ENCODE data around the gene PRKCA.
"Not testable (repeated sequence)": the region's sequence is repeated elsewhere in the genome, so short reads cannot be mapped to it uniquely, and the experiment has no call there.

The PRKCA gene

GRCh38 chr17:66292353-66292752 is 10.1 kb upstream of the PRKCA start:
- no peak for DNase-seq

GRCh38 chr17:66296289-66296725 is 6.1 kb upstream of the PRKCA start:
- no peak for DNase-seq

- not testable (repeated sequence) for DNase-seq
Measured at GRCh38 chr17:66297443-66297842, 5.0 kb upstream of the PRKCA start.

DNA sequence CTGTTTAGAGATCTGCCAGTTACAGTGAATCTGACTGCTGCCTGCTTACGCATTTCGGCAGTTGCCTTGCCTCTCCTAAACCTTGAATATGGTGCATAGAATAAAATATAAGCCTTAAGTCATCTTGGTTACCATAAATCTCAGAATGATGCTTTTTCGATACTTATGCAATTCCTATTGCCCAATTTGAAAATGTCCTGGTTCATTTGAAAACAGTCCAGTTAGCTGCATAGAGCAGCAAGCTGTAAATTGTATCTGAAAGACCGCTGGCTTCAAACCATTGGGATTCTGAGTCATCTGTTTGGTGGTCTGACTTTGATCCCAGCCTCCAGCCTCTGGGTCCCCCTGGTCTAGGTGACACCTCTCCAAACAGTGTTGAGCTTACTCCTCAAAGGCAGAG is 2.7 kb upstream of the PRKCA start:
- DNase-seq = no peak

GRCh38 chr17:66300956-66301355 is 1.5 kb upstream of the PRKCA start:
- DNase-seq = no peak

- DNase-seq = no peak
Measured at GRCh38 chr17:66301367-66301863, 998 bp upstream of the PRKCA start.

GRCh38 chr17:66302761-66303626 is 581 bp downstream of the PRKCA start:
- peak; percentile 50 for DNase-seq

- no peak for DNase-seq
Measured at GRCh38 chr17:66304304-66305174, 2.1 kb downstream of the PRKCA start.

- DNase-seq = no peak
Measured at GRCh38 chr17:66306446-66306845, 4.0 kb downstream of the PRKCA start.

GRCh38 chr17:66307257-66307656 is 4.8 kb downstream of the PRKCA start:
- no peak for DNase-seq

DNA sequence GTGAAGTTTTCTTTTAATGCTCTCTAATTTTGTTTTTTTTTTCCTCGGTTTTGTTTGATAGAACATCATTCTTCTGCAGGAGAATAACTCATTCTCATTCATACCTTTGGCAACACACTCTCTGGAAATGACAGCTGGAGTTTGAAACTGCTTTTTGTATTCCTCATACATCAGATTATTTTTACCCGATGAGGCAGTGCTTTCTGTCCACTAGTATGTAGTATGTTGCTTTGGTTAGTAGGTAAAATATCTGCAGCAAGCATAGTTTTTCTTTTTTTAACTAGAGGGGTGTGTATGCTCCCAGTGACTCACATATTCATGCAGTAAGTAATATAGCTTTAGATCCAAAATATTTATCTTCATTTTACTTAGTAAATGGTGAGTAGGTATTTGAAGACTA is 6.4 kb downstream of the PRKCA start:
- DNase-seq = no peak

DNA sequence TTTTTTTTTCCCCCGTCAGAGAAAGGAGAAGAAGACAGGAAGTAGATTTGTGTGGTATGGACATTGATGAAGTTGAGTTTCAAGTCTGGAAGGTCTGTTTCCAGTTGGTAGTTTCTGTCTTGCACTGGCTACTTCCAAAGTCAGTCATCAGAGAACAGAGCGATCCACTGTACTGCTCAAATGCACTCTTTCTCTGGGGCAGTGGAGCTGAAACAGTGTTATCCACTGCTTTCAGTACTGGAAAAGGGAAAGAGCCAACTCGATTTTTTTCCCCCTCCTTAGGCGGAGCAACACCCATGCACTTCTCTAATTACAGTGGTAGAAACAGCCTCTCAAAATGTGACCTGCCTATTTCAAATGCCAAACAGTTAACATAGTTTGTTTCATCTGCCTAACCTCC is 7.4 kb downstream of the PRKCA start:
- no peak for DNase-seq

- DNase-seq = no peak
Measured at GRCh38 chr17:66310528-66311148, 8.2 kb downstream of the PRKCA start.

- no peak for DNase-seq
Measured at GRCh38 chr17:66312912-66313311, 10.5 kb downstream of the PRKCA start.

- no peak for DNase-seq
Measured at GRCh38 chr17:66313325-66313724, 10.9 kb downstream of the PRKCA start.

- no peak for DNase-seq
Measured at GRCh38 chr17:66313995-66314659, 11.7 kb downstream of the PRKCA start.

DNA sequence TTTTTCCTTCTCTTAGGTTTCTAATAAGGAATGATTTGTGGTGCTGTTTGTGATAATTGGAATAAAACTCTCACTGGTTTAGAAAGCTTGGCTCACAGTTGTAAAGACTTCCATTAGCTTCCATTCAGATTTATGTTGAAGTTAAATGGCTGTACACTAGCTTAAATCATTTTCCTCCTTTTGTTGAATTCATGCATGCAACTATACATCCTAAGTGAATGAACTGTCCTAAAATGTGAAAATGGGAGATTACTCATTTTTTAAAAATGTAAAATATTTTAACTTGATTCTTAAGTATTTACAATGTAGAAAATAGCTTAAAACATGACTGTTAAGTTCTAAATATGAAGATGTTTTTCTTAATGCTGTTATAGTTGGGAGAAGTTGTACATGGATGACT is 15.2 kb downstream of the PRKCA start:
- DNase-seq = no peak

DNA sequence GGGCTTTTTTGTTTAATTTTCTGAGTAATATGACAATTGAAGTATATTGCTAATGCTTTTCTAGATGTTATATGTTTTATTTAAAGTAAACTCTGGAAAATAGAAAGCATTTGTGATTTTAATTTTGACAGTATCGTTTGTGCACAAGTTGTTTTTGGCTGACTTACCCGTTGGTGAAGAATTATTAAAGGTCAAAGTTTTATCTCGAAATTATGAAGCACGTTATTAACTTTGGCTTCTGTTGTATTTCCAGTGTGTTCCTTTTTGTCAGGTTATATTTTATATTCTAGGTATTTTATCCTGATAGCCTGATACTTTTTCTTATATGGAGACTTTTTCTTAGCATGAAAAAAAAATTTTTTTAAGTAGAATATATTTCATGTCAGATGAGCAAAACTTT is 16.8 kb downstream of the PRKCA start:
- DNase-seq = no peak

DNA sequence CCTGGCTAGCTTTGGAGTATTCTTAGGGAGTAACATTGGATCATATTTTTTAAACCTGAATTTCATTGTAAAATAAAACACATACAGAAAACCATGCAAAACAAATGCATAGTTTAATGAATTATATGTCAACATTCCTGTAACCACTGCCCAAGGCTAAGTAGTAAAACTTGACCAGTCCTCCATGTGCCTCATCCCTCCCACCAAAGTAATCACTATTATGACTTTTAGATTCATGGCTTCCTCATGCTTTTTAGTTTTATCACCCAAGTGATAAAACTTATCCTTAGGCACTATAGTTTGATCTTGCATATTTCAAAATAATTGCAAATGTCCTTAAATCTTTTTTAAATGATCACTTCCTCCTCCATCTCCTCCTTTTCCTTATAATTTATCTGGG is 20.4 kb downstream of the PRKCA start:
- DNase-seq = no peak

DNA sequence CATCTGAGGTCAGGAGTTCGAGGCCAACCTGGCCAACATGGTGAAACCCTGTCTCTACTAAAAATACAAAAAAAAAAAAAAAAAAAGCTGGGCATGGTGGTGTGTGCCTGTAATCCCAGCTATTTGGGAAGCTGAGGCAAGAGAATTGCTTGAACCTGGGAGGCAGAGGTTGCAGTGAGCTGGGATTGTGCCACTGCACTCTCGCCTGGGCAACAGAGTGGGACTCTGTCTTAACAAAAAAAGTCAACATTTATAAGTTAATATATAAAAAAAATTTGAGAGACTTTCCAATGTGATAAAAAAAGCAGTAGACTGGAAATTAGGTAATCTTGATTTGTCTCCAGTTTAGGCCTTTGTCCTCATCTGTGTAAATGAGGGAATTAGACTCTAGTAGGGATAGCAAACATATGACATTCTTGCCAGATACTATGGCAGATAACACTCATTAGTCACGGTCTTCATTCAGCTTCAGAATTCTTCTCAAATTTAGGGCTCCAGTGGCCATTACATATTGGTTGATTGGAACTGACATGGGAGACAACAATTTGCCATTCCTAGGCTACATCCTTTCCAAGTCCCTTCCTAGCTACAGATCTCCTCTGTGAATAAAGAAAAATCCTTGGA is 22.1 kb downstream of the PRKCA start:
- not testable (repeated sequence) for DNase-seq

DNA sequence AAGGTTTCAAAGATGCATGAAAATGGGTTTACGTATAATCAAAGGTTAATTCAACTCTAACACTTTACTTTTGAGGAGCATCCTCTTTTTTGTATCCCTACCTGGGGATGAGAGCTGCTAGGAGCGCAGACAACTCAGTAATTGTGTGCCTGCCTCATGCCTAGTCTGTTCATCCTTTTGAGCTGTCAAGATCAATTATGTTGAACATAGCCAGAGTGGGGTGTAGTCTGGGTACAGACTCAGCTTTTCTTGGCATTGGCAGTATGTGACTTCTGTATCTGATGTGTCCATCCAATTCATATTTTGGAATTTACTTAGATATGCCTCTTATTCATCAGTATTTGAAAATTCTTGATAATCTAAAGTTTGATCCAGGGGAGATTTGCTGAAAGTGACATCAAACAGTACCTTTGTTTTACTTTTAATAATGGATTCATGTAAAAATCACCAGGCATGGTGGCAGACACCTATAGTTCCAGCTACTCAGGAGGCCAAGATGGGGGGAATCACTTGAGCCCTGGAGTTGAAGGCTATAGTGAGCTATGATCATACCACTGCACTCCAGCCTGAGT is 24.1 kb downstream of the PRKCA start:
- no peak for DNase-seq

DNA sequence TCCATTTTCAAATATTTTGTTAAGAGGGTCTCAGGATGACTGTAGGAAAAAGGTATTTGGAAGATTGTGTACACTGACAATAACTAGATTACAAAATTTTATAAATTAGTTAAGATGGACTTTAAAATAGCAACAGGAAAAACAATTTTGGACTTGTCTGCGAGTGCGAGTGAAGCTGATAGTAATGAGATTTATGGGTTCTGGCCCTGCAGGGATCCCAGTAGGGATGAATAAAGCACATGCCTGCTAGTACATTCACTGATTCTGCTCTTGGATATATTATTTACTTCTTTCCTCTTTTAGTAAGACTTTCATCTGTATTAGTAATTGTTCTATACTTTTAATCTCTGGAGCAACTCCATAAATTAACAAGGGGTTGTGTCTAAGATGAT is 28.2 kb downstream of the PRKCA start:
- DNase-seq = no peak
